Activated T-helper 2 cell treated with anti-CD3 and anti-CD28 coated beads, Interferon-gamma antibody, Interleukin-2, Interleukin-4, amounts not matched to agents 10 μg/mL and 5 μg/mL and 100 μg/mL, durations not matched to agents 14 hours and 24 hours and 36 hours (primary cell): Measurements from ENCODE around the gene NCR1. TPM values are rescaled to one million over a fixed set of nuclear protein-coding genes. Genes with fewer than 3 reads are reported as not detected.
"Not testable (repeated sequence)": the region's sequence is repeated elsewhere in the genome, so short reads cannot be mapped to it uniquely, and the experiment has no call there.

Experiments used
- DNase-seq: peaks from one replicate; pipeline ENCODE4 v3.0.0; 2021; ENCODE audit warnings: low spot score
- H3K27ac Mint-ChIP-seq: one replicate; pipeline ENCODE4 v1.8.0; 2021; ENCODE audit warnings: mixed read lengths
- H3K27me3 Mint-ChIP-seq: one replicate; pipeline ENCODE4 v1.8.0; 2021; ENCODE audit warnings: low read depth, mixed read lengths
- H3K36me3 Mint-ChIP-seq: one replicate; pipeline ENCODE4 v1.8.0; 2021; ENCODE audit warnings: low read depth, mixed read lengths
- H3K4me1 Mint-ChIP-seq: one replicate; pipeline ENCODE4 v1.8.0; 2021; ENCODE audit warnings: low read depth, mixed read lengths
- H3K4me3 Mint-ChIP-seq: one replicate; pipeline ENCODE4 v1.8.0; 2021; ENCODE audit warnings: low read depth, mild to moderate bottlenecking, moderate library complexity, mixed read lengths
- H3K9me3 Mint-ChIP-seq: one replicate; pipeline ENCODE4 v1.8.0; 2021; ENCODE audit warnings: mixed read lengths
- intact Hi-C: fragments of 100-400 bp; cut with micrococcal nuclease; formaldehyde crosslinking; loops from one replicate; pipeline ENCODE4 v1.15.1; 2023
- total RNA-seq: library from RNA; stranded (reverse); gene quantifications from 2 replicates; pipeline ENCODE4 v1.2.3, GENCODE V29; 2022

The NCR1 gene
- not detected in 2 replicates for total RNA-seq

GRCh38 chr19:54905803-54906511, at the start of gene NCR1:
Gene NCR1, plus strand, starts transcription at chr19:54906148. Its CDS starts 40 bp downstream, at chr19:54906188.
- Mint-ChIP-seq H3K4me1 (peaks cover 2% of the 10 kb centered on the region), H3K36me3 (no peaks in the 10 kb centered on the region), H3K27me3 (no peaks in the 10 kb centered on the region), H3K27ac (no peak within 1 kb of the TSS), H3K4me3 (no peak within 1 kb of the TSS), H3K9me3 (no peaks in the 10 kb centered on the region)
- DNase-seq, result no peak
- intact Hi-C loops, result no loop called here

GRCh38 chr19:54858476-54858875, 47.5 kb upstream of the NCR1 start:
- DNase-seq, H3K27ac Mint-ChIP-seq, H3K27me3 Mint-ChIP-seq, intact Hi-C loops, H3K4me1 Mint-ChIP-seq, H3K9me3 Mint-ChIP-seq, H3K36me3 Mint-ChIP-seq, H3K4me3 Mint-ChIP-seq: not testable (repeated sequence)

GRCh38 chr19:54859421-54859820, 46.5 kb upstream of the NCR1 start:
- H3K36me3 Mint-ChIP-seq, H3K4me1 Mint-ChIP-seq, H3K27me3 Mint-ChIP-seq, H3K9me3 Mint-ChIP-seq, DNase-seq, H3K4me3 Mint-ChIP-seq, intact Hi-C loops, H3K27ac Mint-ChIP-seq: not testable (repeated sequence)

GRCh38 chr19:54863459-54863858, 42.5 kb upstream of the NCR1 start:
- H3K27ac Mint-ChIP-seq, H3K4me1 Mint-ChIP-seq, H3K36me3 Mint-ChIP-seq, intact Hi-C loops, H3K27me3 Mint-ChIP-seq, H3K9me3 Mint-ChIP-seq, H3K4me3 Mint-ChIP-seq, DNase-seq: not testable (repeated sequence)

- H3K36me3 Mint-ChIP-seq, result no peaks in the 10 kb centered on the region
- DNase-seq, result no peak
- no peaks in the 10 kb centered on the region for H3K9me3 Mint-ChIP-seq
- intact Hi-C loops, result no loop called here
- H3K27ac Mint-ChIP-seq, result no peak overlapping the region
- H3K4me3 Mint-ChIP-seq, result no peak overlapping the region
- peaks cover 6% of the 10 kb centered on the region for H3K4me1 Mint-ChIP-seq
- no peaks in the 10 kb centered on the region for H3K27me3 Mint-ChIP-seq
These were observed 34.3 kb upstream of the NCR1 start for GRCh38 chr19:54871696-54872095.

GRCh38 chr19:54873990-54874389, 32.0 kb upstream of the NCR1 start, which contains the start of gene FCAR:
Gene FCAR, plus strand, starts transcription at chr19:54874235. Its CDS starts 55 bp downstream, at chr19:54874290.
- H3K36me3 Mint-ChIP-seq, result no peaks in the 10 kb centered on the region
- no peak within 1 kb of the TSS for H3K27ac Mint-ChIP-seq
- H3K9me3 Mint-ChIP-seq, result no peaks in the 10 kb centered on the region
- H3K27me3 Mint-ChIP-seq, result peaks cover 7% of the 10 kb centered on the region
- peaks cover 6% of the 10 kb centered on the region for H3K4me1 Mint-ChIP-seq
- no peak within 1 kb of the TSS for H3K4me3 Mint-ChIP-seq
- DNase-seq, result no peak
- intact Hi-C loops, result no loop called here

GRCh38 chr19:54875506-54875905, 30.4 kb upstream of the NCR1 start:
- H3K27me3 Mint-ChIP-seq, result peaks cover 7% of the 10 kb centered on the region
- H3K4me1 Mint-ChIP-seq, result peaks cover 6% of the 10 kb centered on the region
- no peak overlapping the region for H3K4me3 Mint-ChIP-seq
- intact Hi-C loops, result no loop called here
- DNase-seq, result no peak
- H3K9me3 Mint-ChIP-seq, result no peaks in the 10 kb centered on the region
- no peaks in the 10 kb centered on the region for H3K36me3 Mint-ChIP-seq
- H3K27ac Mint-ChIP-seq, result no peak overlapping the region

GRCh38 chr19:54877471-54877870, 28.5 kb upstream of the NCR1 start:
- Mint-ChIP-seq H3K36me3 (no peaks in the 10 kb centered on the region), H3K4me3 (no peak overlapping the region), H3K9me3 (no peaks in the 10 kb centered on the region), H3K27ac (no peak overlapping the region), H3K4me1 (peaks cover 6% of the 10 kb centered on the region), H3K27me3 (peaks cover 13% of the 10 kb centered on the region)
- DNase-seq, result no peak
- intact Hi-C loops, result no loop called here

GRCh38 chr19:54881884-54882283, 24.1 kb upstream of the NCR1 start:
- no peaks in the 10 kb centered on the region for H3K36me3 Mint-ChIP-seq

GRCh38 chr19:54882758-54883157, 23.2 kb upstream of the NCR1 start:
- DNase-seq, result no peak
- Mint-ChIP-seq H3K36me3 (no peaks in the 10 kb centered on the region), H3K4me1 (peaks cover 2% of the 10 kb centered on the region), H3K4me3 (peak overlapping the region; percentile 33), H3K27ac (no peak overlapping the region), H3K9me3 (no peaks in the 10 kb centered on the region), H3K27me3 (peaks cover 8% of the 10 kb centered on the region)
- intact Hi-C loops, result no loop called here

More at GRCh38 chr19:54881884-54882283, 24.1 kb upstream of the NCR1 start:
- intact Hi-C loops, result no loop called here
- peaks cover 2% of the 10 kb centered on the region for H3K4me1 Mint-ChIP-seq
- no peaks in the 10 kb centered on the region for H3K9me3 Mint-ChIP-seq
- DNase-seq, result no peak
- no peak overlapping the region for H3K27ac Mint-ChIP-seq
- H3K27me3 Mint-ChIP-seq, result peaks cover 14% of the 10 kb centered on the region
- H3K4me3 Mint-ChIP-seq, result no peak overlapping the region

GRCh38 chr19:54883228-54883627, 22.7 kb upstream of the NCR1 start:
- H3K4me1 Mint-ChIP-seq, result peaks cover 2% of the 10 kb centered on the region
- no peaks in the 10 kb centered on the region for H3K36me3 Mint-ChIP-seq
- no peak overlapping the region for H3K27ac Mint-ChIP-seq
- DNase-seq, result no peak
- intact Hi-C loops, result no loop called here
- peaks cover 8% of the 10 kb centered on the region for H3K27me3 Mint-ChIP-seq
- no peaks in the 10 kb centered on the region for H3K9me3 Mint-ChIP-seq
- no peak overlapping the region for H3K4me3 Mint-ChIP-seq

GRCh38 chr19:54888239-54888638, 17.7 kb upstream of the NCR1 start:
- DNase-seq, result no peak
- Mint-ChIP-seq H3K27ac (no peak overlapping the region), H3K4me3 (no peak overlapping the region), H3K9me3 (no peaks in the 10 kb centered on the region), H3K36me3 (no peaks in the 10 kb centered on the region), H3K4me1 (no peaks in the 10 kb centered on the region), H3K27me3 (no peaks in the 10 kb centered on the region)
- intact Hi-C loops, result no loop called here

- DNase-seq, result no peak
- intact Hi-C loops, result no loop called here
- H3K4me1 Mint-ChIP-seq, result no peaks in the 10 kb centered on the region
- no peaks in the 10 kb centered on the region for H3K9me3 Mint-ChIP-seq
- no peaks in the 10 kb centered on the region for H3K27me3 Mint-ChIP-seq
- no peak overlapping the region for H3K27ac Mint-ChIP-seq
- H3K4me3 Mint-ChIP-seq, result no peak overlapping the region
- no peaks in the 10 kb centered on the region for H3K36me3 Mint-ChIP-seq
These were observed 16.4 kb upstream of the NCR1 start for GRCh38 chr19:54889566-54889965.
